HL-60 (cell line): Measurements from ENCODE around the gene AFF3.
"Not testable (repeated sequence)": the region's sequence is repeated elsewhere in the genome, so short reads cannot be mapped to it uniquely, and the experiment has no call there.

Experiments
- GABPA ChIP-seq: IDR thresholded peaks from 2 replicates; pipeline ENCODE4 v1.6.1; 2012; ENCODE audit warnings: low read depth
- TF ChIP-seq, protein P1 (sequence below): IDR thresholded peaks from one replicate; pipeline ENCODE4 v1.5.1; 2011; ENCODE audit warnings: low read length, control low read depth, inconsistent platforms; ENCODE audit not compliant: insufficient read depth

DNA sequence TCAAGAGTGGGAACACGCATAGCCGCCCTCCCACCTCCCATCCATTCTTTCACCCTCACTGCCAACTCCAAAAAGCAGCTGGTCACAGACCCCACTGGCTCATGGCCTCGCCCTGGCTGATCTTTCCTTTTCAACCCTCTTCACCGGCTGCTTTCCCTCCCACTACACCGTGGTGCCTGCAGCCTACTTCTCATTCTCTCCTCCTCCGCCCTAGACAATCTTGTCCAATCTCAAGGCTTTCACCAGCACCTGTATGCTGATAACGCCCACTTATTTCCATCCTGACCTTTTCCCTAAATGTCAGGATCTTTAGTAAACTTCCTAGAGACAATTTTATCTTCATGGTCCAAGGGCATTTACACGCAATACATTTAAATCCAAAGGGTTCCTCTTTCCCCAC, 50.6 kb downstream of the AFF3 start:
- TF ChIP-seq, protein P1, sequence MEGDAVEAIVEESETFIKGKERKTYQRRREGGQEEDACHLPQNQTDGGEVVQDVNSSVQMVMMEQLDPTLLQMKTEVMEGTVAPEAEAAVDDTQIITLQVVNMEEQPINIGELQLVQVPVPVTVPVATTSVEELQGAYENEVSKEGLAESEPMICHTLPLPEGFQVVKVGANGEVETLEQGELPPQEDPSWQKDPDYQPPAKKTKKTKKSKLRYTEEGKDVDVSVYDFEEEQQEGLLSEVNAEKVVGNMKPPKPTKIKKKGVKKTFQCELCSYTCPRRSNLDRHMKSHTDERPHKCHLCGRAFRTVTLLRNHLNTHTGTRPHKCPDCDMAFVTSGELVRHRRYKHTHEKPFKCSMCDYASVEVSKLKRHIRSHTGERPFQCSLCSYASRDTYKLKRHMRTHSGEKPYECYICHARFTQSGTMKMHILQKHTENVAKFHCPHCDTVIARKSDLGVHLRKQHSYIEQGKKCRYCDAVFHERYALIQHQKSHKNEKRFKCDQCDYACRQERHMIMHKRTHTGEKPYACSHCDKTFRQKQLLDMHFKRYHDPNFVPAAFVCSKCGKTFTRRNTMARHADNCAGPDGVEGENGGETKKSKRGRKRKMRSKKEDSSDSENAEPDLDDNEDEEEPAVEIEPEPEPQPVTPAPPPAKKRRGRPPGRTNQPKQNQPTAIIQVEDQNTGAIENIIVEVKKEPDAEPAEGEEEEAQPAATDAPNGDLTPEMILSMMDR: not testable (repeated sequence)
- not testable (repeated sequence) for TF ChIP-seq GABPA
